ENCODE data around the gene SND1. TPM values are rescaled to one million over a fixed set of nuclear protein-coding genes. Genes with fewer than 3 reads are reported as not detected.

The SND1 gene
- polyA plus RNA-seq (ENCODE audit: insufficient read length in 12 of 12): 100 to 1,000 TPM in 4 of 12 donors, 10 to 100 TPM in 7, not detected in 1; 73.0 to 117 (median 95.7) TPM
- long read RNA-seq, donor 1, transcript SND1-201 (24 exons, 3,476 nt): major isoform, 13 of 64 reads
- long read RNA-seq, donor 1, partial matches to known transcripts: 46 of 64 reads
- long read RNA-seq, donor 1, other reads (novel, unspliced or antisense): 0 of 64 reads
- long read RNA-seq, donor 2, transcript SND1-201 (24 exons, 3,476 nt): major isoform, 18 of 51 reads
- long read RNA-seq, donor 2, partial matches to known transcripts: 30 of 51 reads
- long read RNA-seq, donor 2, other reads (novel, unspliced or antisense): 0 of 51 reads
- long read RNA-seq, donor 3, partial matches to known transcripts: 0 of 6 reads
- long read RNA-seq, donor 3, other reads (novel, unspliced or antisense): 0 of 6 reads
- long read RNA-seq, donor 4, transcript SND1-201 (24 exons, 3,476 nt): major isoform, 6 of 16 reads
- long read RNA-seq, donor 4, partial matches to known transcripts: 8 of 16 reads
- long read RNA-seq, donor 4, other reads (novel, unspliced or antisense): 0 of 16 reads
- long read RNA-seq, donor 5, transcript SND1-201 (24 exons, 3,476 nt): major isoform, 15 of 48 reads
- long read RNA-seq, donor 5, partial matches to known transcripts: 32 of 48 reads
- long read RNA-seq, donor 5, other reads (novel, unspliced or antisense): 0 of 48 reads
- long read RNA-seq, donor 6, partial matches to known transcripts: 24 of 27 reads
- long read RNA-seq, donor 6, other reads (novel, unspliced or antisense): 0 of 27 reads
- long read RNA-seq, donor 7, transcript SND1-201 (24 exons, 3,476 nt): major isoform, 5 of 17 reads
- long read RNA-seq, donor 7, partial matches to known transcripts: 9 of 17 reads
- long read RNA-seq, donor 7, other reads (novel, unspliced or antisense): 0 of 17 reads
- long read RNA-seq, donor 8, transcript SND1-201 (24 exons, 3,476 nt): major isoform, 13 of 59 reads
- long read RNA-seq, donor 8, partial matches to known transcripts: 44 of 59 reads
- long read RNA-seq, donor 8, other reads (novel, unspliced or antisense): 0 of 59 reads
- long read RNA-seq, donor 9, transcript SND1-203 (2 exons, 793 nt): major isoform, 5 of 38 reads
- long read RNA-seq, donor 9, partial matches to known transcripts: 29 of 38 reads
- long read RNA-seq, donor 9, other reads (novel, unspliced or antisense): 0 of 38 reads
- long read RNA-seq, donor 10, transcript SND1-201 (24 exons, 3,476 nt): major isoform, 11 of 39 reads
- long read RNA-seq, donor 10, partial matches to known transcripts: 26 of 39 reads
- long read RNA-seq, donor 10, other reads (novel, unspliced or antisense): 0 of 39 reads
- long read RNA-seq, donor 11, transcript SND1-201 (24 exons, 3,476 nt): major isoform, 15 of 55 reads
- long read RNA-seq, donor 11, partial matches to known transcripts: 38 of 55 reads
- long read RNA-seq, donor 11, other reads (novel, unspliced or antisense): 0 of 55 reads

- DNase-seq: peak; percentile 98
These were observed at the start of gene SND1 for GRCh38 chr7:127651556-127652332. Gene SND1 (plus strand): TSS chr7:127652194. CDS start chr7:127652374, 180 bp downstream.

GRCh38 chr7:127608446-127608845 is 43.5 kb upstream of the SND1 start:
- DNase-seq: no peak

- no peak for DNase-seq
These were observed 42.7 kb upstream of the SND1 start for GRCh38 chr7:127609297-127609696.

GRCh38 chr7:127612263-127612662 is 39.7 kb upstream of the SND1 start:
- DNase-seq: no peak

GRCh38 chr7:127616724-127617123 is 35.3 kb upstream of the SND1 start:
- DNase-seq: no peak

- no peak for DNase-seq
These were observed 34.0 kb upstream of the SND1 start, which contains the start of gene PAX4 for GRCh38 chr7:127618042-127618441. Gene PAX4 (minus strand): TSS chr7:127618142. CDS start chr7:127615928, 2,214 bp downstream.

GRCh38 chr7:127618775-127619174 is 33.2 kb upstream of the SND1 start:
- no peak for DNase-seq

GRCh38 chr7:127619681-127620405 is 32.2 kb upstream of the SND1 start:
- DNase-seq: no peak

GRCh38 chr7:127620406-127621233 is 31.4 kb upstream of the SND1 start:
- no peak for DNase-seq

GRCh38 chr7:127625331-127625730 is 26.7 kb upstream of the SND1 start:
- DNase-seq: no peak

- no peak for DNase-seq
These were observed 23.5 kb upstream of the SND1 start for GRCh38 chr7:127628445-127628844.

GRCh38 chr7:127629268-127629854 is 22.6 kb upstream of the SND1 start:
- no peak for DNase-seq

GRCh38 chr7:127632276-127632910 is 19.6 kb upstream of the SND1 start:
- no peak for DNase-seq

GRCh38 chr7:127635659-127636285 is 16.2 kb upstream of the SND1 start:
- DNase-seq: no peak

GRCh38 chr7:127638197-127638596 is 13.8 kb upstream of the SND1 start:
- no peak for DNase-seq

GRCh38 chr7:127644484-127644883 is 7.5 kb upstream of the SND1 start:
- no peak for DNase-seq

- DNase-seq: no peak
These were observed 4.4 kb upstream of the SND1 start for GRCh38 chr7:127647636-127648035.
